ENCODE data around the gene NMU.
"Not testable (repeated sequence)": the region's sequence is repeated elsewhere in the genome, so short reads cannot be mapped to it uniquely, and the experiment has no call there.

NMU gene

GRCh38 chr4:55560096-55560495 is 76.0 kb downstream of the NMU start:
- Histone ChIP-seq H3K9me3 (ENCODE audit: control insufficient read depth, insufficient read depth, low read depth, low read length) (no peaks in the 10 kb centered on the region), H3K4me1 (ENCODE audit: control insufficient read depth, insufficient read depth, low read length) (peaks cover 6% of the 10 kb centered on the region; the same call in 1 of the 2 replicates), H3K9ac (ENCODE audit: low read length) (no peak overlapping the region), H3K27ac (ENCODE audit: low read depth, low read length) (no peak overlapping the region), H3K4me3 (ENCODE audit: low read depth, low read length) (no peak overlapping the region), H3K36me3 (ENCODE audit: control insufficient read depth, insufficient read depth, low read length) (no peaks in the 10 kb centered on the region), H3K27me3 (ENCODE audit: control insufficient read depth, insufficient read depth, low read length) (no peaks in the 10 kb centered on the region)

- H3K36me3 ChIP-seq (ENCODE audit: control insufficient read depth, insufficient read depth, low read length): no peaks in the 10 kb centered on the region
- no peak overlapping the region for H3K9ac ChIP-seq (ENCODE audit: low read length)
- peaks cover 7% of the 10 kb centered on the region for H3K4me1 ChIP-seq (ENCODE audit: control insufficient read depth, insufficient read depth, low read length)
- no peaks in the 10 kb centered on the region for H3K9me3 ChIP-seq (ENCODE audit: control insufficient read depth, insufficient read depth, low read depth, low read length)
- H3K27me3 ChIP-seq (ENCODE audit: control insufficient read depth, insufficient read depth, low read length): no peaks in the 10 kb centered on the region
- no peak overlapping the region for H3K4me3 ChIP-seq (ENCODE audit: low read depth, low read length)
- no peak overlapping the region for H3K27ac ChIP-seq (ENCODE audit: low read depth, low read length)
These were observed 81.6 kb downstream of the NMU start for GRCh38 chr4:55554453-55555030.

GRCh38 chr4:55553441-55554201 is 82.5 kb downstream of the NMU start:
- no peaks in the 10 kb centered on the region for H3K9me3 ChIP-seq (ENCODE audit: control insufficient read depth, insufficient read depth, low read depth, low read length)
- no peak overlapping the region for H3K9ac ChIP-seq (ENCODE audit: low read length)
- no peaks in the 10 kb centered on the region for H3K36me3 ChIP-seq (ENCODE audit: control insufficient read depth, insufficient read depth, low read length)
- peaks cover 9% of the 10 kb centered on the region for H3K4me1 ChIP-seq (ENCODE audit: control insufficient read depth, insufficient read depth, low read length)
- H3K27me3 ChIP-seq (ENCODE audit: control insufficient read depth, insufficient read depth, low read length): no peaks in the 10 kb centered on the region
- H3K4me3 ChIP-seq (ENCODE audit: low read depth, low read length): no peak overlapping the region
- H3K27ac ChIP-seq (ENCODE audit: low read depth, low read length): no peak overlapping the region

- H3K36me3 ChIP-seq (ENCODE audit: control insufficient read depth, insufficient read depth, low read length); H3K4me3 ChIP-seq (ENCODE audit: low read depth, low read length); H3K27me3 ChIP-seq (ENCODE audit: control insufficient read depth, insufficient read depth, low read length); H3K9ac ChIP-seq (ENCODE audit: low read length); H3K27ac ChIP-seq (ENCODE audit: low read depth, low read length); H3K9me3 ChIP-seq (ENCODE audit: control insufficient read depth, insufficient read depth, low read depth, low read length): not testable (repeated sequence)
- peaks cover 20% of the 10 kb centered on the region for H3K4me1 ChIP-seq (ENCODE audit: control insufficient read depth, insufficient read depth, low read length)
These were observed 84.1 kb downstream of the NMU start for GRCh38 chr4:55551964-55552363.

GRCh38 chr4:55549888-55550287 is 86.2 kb downstream of the NMU start:
- H3K9me3 ChIP-seq (ENCODE audit: control insufficient read depth, insufficient read depth, low read depth, low read length): no peaks in the 10 kb centered on the region
- H3K4me1 ChIP-seq (ENCODE audit: control insufficient read depth, insufficient read depth, low read length): peaks cover 20% of the 10 kb centered on the region
- H3K27ac ChIP-seq (ENCODE audit: low read depth, low read length): no peak overlapping the region
- H3K27me3 ChIP-seq (ENCODE audit: control insufficient read depth, insufficient read depth, low read length): no peaks in the 10 kb centered on the region
- no peak overlapping the region for H3K4me3 ChIP-seq (ENCODE audit: low read depth, low read length)
- no peak overlapping the region for H3K9ac ChIP-seq (ENCODE audit: low read length)
- no peaks in the 10 kb centered on the region for H3K36me3 ChIP-seq (ENCODE audit: control insufficient read depth, insufficient read depth, low read length)

GRCh38 chr4:55547918-55548317 is 88.2 kb downstream of the NMU start:
- Histone ChIP-seq H3K9ac (ENCODE audit: low read length) (peak overlapping the region; percentile 85), H3K36me3 (ENCODE audit: control insufficient read depth, insufficient read depth, low read length) (no peaks in the 10 kb centered on the region), H3K4me3 (ENCODE audit: low read depth, low read length) (peak overlapping the region; percentile 86), H3K4me1 (ENCODE audit: control insufficient read depth, insufficient read depth, low read length) (peaks cover 27% of the 10 kb centered on the region), H3K9me3 (ENCODE audit: control insufficient read depth, insufficient read depth, low read depth, low read length) (no peaks in the 10 kb centered on the region), H3K27me3 (ENCODE audit: control insufficient read depth, insufficient read depth, low read length) (no peaks in the 10 kb centered on the region), H3K27ac (ENCODE audit: low read depth, low read length) (peak overlapping the region; percentile 89; the same call in 1 of the 2 replicates)

GRCh38 chr4:55547466-55547770 is 88.7 kb downstream of the NMU start:
- H3K4me1 ChIP-seq (ENCODE audit: control insufficient read depth, insufficient read depth, low read length): peaks cover 30% of the 10 kb centered on the region
- no peaks in the 10 kb centered on the region for H3K36me3 ChIP-seq (ENCODE audit: control insufficient read depth, insufficient read depth, low read length)
- peak overlapping the region; percentile 86 for H3K4me3 ChIP-seq (ENCODE audit: low read depth, low read length)
- peak overlapping the region; percentile 89 for H3K27ac ChIP-seq (ENCODE audit: low read depth, low read length)
- peak overlapping the region; percentile 85 for H3K9ac ChIP-seq (ENCODE audit: low read length)
- H3K9me3 ChIP-seq (ENCODE audit: control insufficient read depth, insufficient read depth, low read depth, low read length): no peaks in the 10 kb centered on the region
- no peaks in the 10 kb centered on the region for H3K27me3 ChIP-seq (ENCODE audit: control insufficient read depth, insufficient read depth, low read length)

- Histone ChIP-seq H3K27ac (ENCODE audit: low read depth, low read length) (peak within 1 kb of the TSS; percentile 92), H3K36me3 (ENCODE audit: control insufficient read depth, insufficient read depth, low read length) (no peaks in the 10 kb centered on the region), H3K4me1 (ENCODE audit: control insufficient read depth, insufficient read depth, low read length) (peaks cover 31% of the 10 kb centered on the region), H3K9ac (ENCODE audit: low read length) (peak within 1 kb of the TSS; percentile 85), H3K9me3 (ENCODE audit: control insufficient read depth, insufficient read depth, low read depth, low read length) (no peaks in the 10 kb centered on the region), H3K27me3 (ENCODE audit: control insufficient read depth, insufficient read depth, low read length) (no peaks in the 10 kb centered on the region), H3K4me3 (ENCODE audit: low read depth, low read length) (peak within 1 kb of the TSS; percentile 86)
These were observed 89.2 kb downstream of the NMU start, which contains the start of gene CLOCK for GRCh38 chr4:55546756-55547465. Gene CLOCK, minus strand, starts transcription at chr4:55546909. Its CDS starts 64,124 bp downstream, at chr4:55482785.

GRCh38 chr4:55546506-55546755 is 89.7 kb downstream of the NMU start:
- peaks cover 34% of the 10 kb centered on the region for H3K4me1 ChIP-seq (ENCODE audit: control insufficient read depth, insufficient read depth, low read length)
- H3K9me3 ChIP-seq (ENCODE audit: control insufficient read depth, insufficient read depth, low read depth, low read length): no peaks in the 10 kb centered on the region
- H3K36me3 ChIP-seq (ENCODE audit: control insufficient read depth, insufficient read depth, low read length): no peaks in the 10 kb centered on the region
- peak overlapping the region; percentile 86 for H3K4me3 ChIP-seq (ENCODE audit: low read depth, low read length)
- H3K27me3 ChIP-seq (ENCODE audit: control insufficient read depth, insufficient read depth, low read length): no peaks in the 10 kb centered on the region
- H3K27ac ChIP-seq (ENCODE audit: low read depth, low read length): peak overlapping the region; percentile 89
- peak overlapping the region; percentile 85 for H3K9ac ChIP-seq (ENCODE audit: low read length)

GRCh38 chr4:55545641-55546505 is 90.2 kb downstream of the NMU start:
- H3K27me3 ChIP-seq (ENCODE audit: control insufficient read depth, insufficient read depth, low read length): no peaks in the 10 kb centered on the region
- H3K36me3 ChIP-seq (ENCODE audit: control insufficient read depth, insufficient read depth, low read length): no peaks in the 10 kb centered on the region
- no peaks in the 10 kb centered on the region for H3K9me3 ChIP-seq (ENCODE audit: control insufficient read depth, insufficient read depth, low read depth, low read length)
- H3K4me3 ChIP-seq (ENCODE audit: low read depth, low read length): peak overlapping the region; percentile 86
- peaks cover 34% of the 10 kb centered on the region for H3K4me1 ChIP-seq (ENCODE audit: control insufficient read depth, insufficient read depth, low read length)
- peak overlapping the region; percentile 92 for H3K27ac ChIP-seq (ENCODE audit: low read depth, low read length)
- peak overlapping the region; percentile 80 for H3K9ac ChIP-seq (ENCODE audit: low read length)

All from HUES6 (cell line).